Natural killer cell (primary cell): ENCODE results near the gene CST9L. TPM values are rescaled to one million over a fixed set of nuclear protein-coding genes. Genes with fewer than 3 reads are reported as not detected.
"Not testable (repeated sequence)": the region's sequence is repeated elsewhere in the genome, so short reads cannot be mapped to it uniquely, and the experiment has no call there.

Experiments
- ATAC-seq, 3 donors: fragments of 150-1000 bp in 2 of 3; fragments of 200-7000 bp in 1 of 3; cut with Tn5 transposase; 1 replicate in 1 of 3; 2 replicates in 2 of 3; pipeline ENCODE4 v1.10.0; 2021; ENCODE audit warnings: mild to moderate bottlenecking in 2 of 3, moderate library complexity in 2 of 3
- DNase-seq, 2 donors: peaks; one replicate each; pipeline versions ENCODE4 v3.0.0 to v3.0.0-alpha.2; 2013 to 2021; ENCODE audit warnings: mixed read lengths in 1 of 2
- H3K27ac ChIP-seq: one replicate; pipeline ENCODE4 v1.5.1; 2013; ENCODE audit warnings: mild to moderate bottlenecking, low read length
- H3K27me3 ChIP-seq: one replicate; pipeline ENCODE4 v1.6.1; 2013; ENCODE audit warnings: low read length; ENCODE audit not compliant: control insufficient read depth, insufficient read depth
- H3K36me3 ChIP-seq: one replicate; pipeline ENCODE4 v1.6.1; 2013; ENCODE audit warnings: low read length; ENCODE audit not compliant: control insufficient read depth, insufficient read depth
- H3K4me1 ChIP-seq: one replicate; pipeline ENCODE4 v1.6.1; 2013; ENCODE audit warnings: low read length; ENCODE audit not compliant: control insufficient read depth, insufficient read depth
- H3K4me3 ChIP-seq: one replicate; pipeline ENCODE4 v1.5.1; 2013; ENCODE audit warnings: low read length
- H3K9me3 ChIP-seq: one replicate; pipeline ENCODE4 v1.6.1; 2013; ENCODE audit warnings: low read length; ENCODE audit not compliant: control insufficient read depth, insufficient read depth
- H3K27ac Mint-ChIP-seq, 2 donors: one replicate each; pipeline ENCODE4 v1.8.0; 2022; ENCODE audit warnings: mild to moderate bottlenecking in 2 of 2, mixed read lengths in 2 of 2, moderate library complexity in 1 of 2
- H3K27me3 Mint-ChIP-seq, 2 donors: one replicate each; pipeline ENCODE4 v1.8.0; 2022; ENCODE audit warnings: low read depth in 2 of 2, mixed read lengths in 2 of 2
- H3K36me3 Mint-ChIP-seq: one replicate; pipeline ENCODE4 v1.8.0; 2022; ENCODE audit warnings: mixed read lengths
- H3K4me1 Mint-ChIP-seq, 2 donors: one replicate each; pipeline ENCODE4 v1.8.0; 2022; ENCODE audit warnings: mixed read lengths in 2 of 2
- H3K4me3 Mint-ChIP-seq: one replicate; pipeline ENCODE4 v1.8.0; 2022; ENCODE audit warnings: mild to moderate bottlenecking, moderate library complexity, mixed read lengths
- H3K9me3 Mint-ChIP-seq, 2 donors: one replicate each; pipeline ENCODE4 v1.8.0; 2022; ENCODE audit warnings: mixed read lengths in 2 of 2
- CTCF ChIP-seq: fragments of 200-600 bp; IDR thresholded peaks from one replicate; pipeline ENCODE4 v1.8.0; 2022; ENCODE audit warnings: antibody characterized with exemption
- WGBS: methylation state at CpG from one replicate; pipeline ENCODE4 v1.1.7; 2013; ENCODE audit warnings: missing lambda C conversion rate; ENCODE audit not compliant: insufficient coverage; 5-methylcytosine and 5-hydroxymethylcytosine counted together
- intact Hi-C: fragments of 100-400 bp; cut with micrococcal nuclease; formaldehyde crosslinking; loops from one replicate; pipeline ENCODE4 v1.14.2; 2022
- total RNA-seq, 4 donors: library from RNA; stranded (reverse); fragments of 120-200 nt in 1 of 4; gene quantifications; one replicate each; pipeline versions ENCODE4 v1.2.3 to v1.2.4, GENCODE V29; 2013 to 2022

CST9L gene
- total RNA-seq, 3 donors from 2014 or later (not counting 1 experiment from before 2014, with no cell fraction given): not detected

- Mint-ChIP-seq H3K4me3 (no peak overlapping the region), H3K36me3 (no peaks in the 10 kb centered on the region), H3K9me3 (no peaks in the 10 kb centered on the region), H3K27me3 (peaks cover 20 to 22% of the 10 kb centered on the region in 2 donors), H3K27ac (no peak overlapping the region), H3K4me1 (peaks cover 1% of the 10 kb centered on the region in 2 donors)
- no peak for ATAC-seq
- Histone ChIP-seq H3K4me1 (peaks cover 2% of the 10 kb centered on the region), H3K9me3 (no peaks in the 10 kb centered on the region), H3K4me3 (no peak overlapping the region), H3K27ac (no peak overlapping the region), H3K36me3 (no peaks in the 10 kb centered on the region), H3K27me3 (peaks cover 3% of the 10 kb centered on the region)
- intact Hi-C loops: loop anchor here (5.0 kb wide), 1 partner anchor 41 kb away; no protein-coding TSS in a partner anchor
- no peak for TF ChIP-seq CTCF
- no peak for DNase-seq
Observed at GRCh38 chr20:23583526-23583925, 15.2 kb upstream of the CST9L start.

DNA sequence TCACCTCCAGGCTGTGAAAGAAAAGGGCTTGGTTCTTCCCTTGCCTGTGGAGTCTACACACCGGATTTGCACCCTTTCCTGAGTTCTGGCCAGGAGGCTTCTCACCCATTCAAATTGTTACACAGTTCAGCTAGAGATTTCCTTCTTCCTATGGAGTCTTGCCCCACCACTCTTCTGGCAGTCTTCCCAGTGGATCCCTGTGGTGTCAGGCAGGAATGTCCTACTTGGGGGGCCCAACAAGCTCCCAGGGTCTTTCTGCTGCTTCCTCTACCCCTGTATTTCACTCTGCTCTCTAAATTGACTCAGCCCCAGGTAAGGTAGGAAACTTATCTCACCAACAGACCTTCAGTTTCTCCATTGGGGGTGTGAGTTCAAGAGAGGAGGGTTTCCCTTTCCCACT lies 14.0 kb upstream of the CST9L start:
- Mint-ChIP-seq H3K27ac (no peak overlapping the region), H3K9me3 (no peaks in the 10 kb centered on the region), H3K27me3 (peaks cover 20 to 22% of the 10 kb centered on the region in 2 donors), H3K36me3 (no peaks in the 10 kb centered on the region), H3K4me1 (no peaks in the 10 kb centered on the region), H3K4me3 (no peak overlapping the region)
- intact Hi-C loops: loop anchor here (5.0 kb wide), 1 partner anchor 40 kb away; no protein-coding TSS in a partner anchor
- Histone ChIP-seq H3K27me3 (peaks cover 3% of the 10 kb centered on the region), H3K36me3 (no peaks in the 10 kb centered on the region), H3K4me1 (no peaks in the 10 kb centered on the region), H3K4me3 (no peak overlapping the region), H3K27ac (no peak overlapping the region), H3K9me3 (no peaks in the 10 kb centered on the region)
- ATAC-seq (no peak), DNase-seq (no peak)
- WGBS: 89% methylated on average over 1 of the region's 1 CpG
- no peak for TF ChIP-seq CTCF

DNA sequence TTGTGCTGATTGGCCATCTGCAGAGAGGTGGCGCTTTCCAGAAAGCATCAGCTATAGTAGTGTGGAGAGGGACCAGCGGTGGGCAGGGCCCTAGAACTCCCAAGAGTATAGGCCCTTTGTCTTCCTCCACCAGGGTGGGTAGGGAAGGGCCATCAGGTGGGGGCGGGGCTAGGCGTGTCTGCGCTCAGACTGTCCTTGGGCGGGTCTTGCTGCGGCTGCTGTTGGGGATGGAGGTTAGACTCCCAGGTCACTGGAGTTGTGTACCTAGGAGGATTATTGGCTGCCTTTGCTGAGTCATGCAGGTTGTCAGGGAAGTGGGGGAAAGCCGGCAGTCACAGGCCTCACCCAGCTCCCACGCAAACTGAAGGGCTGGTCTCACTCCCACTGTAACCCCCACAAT lies 13.5 kb upstream of the CST9L start:
- not testable (repeated sequence) for H3K9me3 Mint-ChIP-seq, H3K36me3 Mint-ChIP-seq, H3K27me3 ChIP-seq, H3K4me3 Mint-ChIP-seq, H3K27ac ChIP-seq, H3K4me1 Mint-ChIP-seq, H3K4me1 ChIP-seq, H3K9me3 ChIP-seq, DNase-seq, H3K36me3 ChIP-seq, H3K4me3 ChIP-seq, ATAC-seq, H3K27ac Mint-ChIP-seq
- peaks cover 20 to 22% of the 10 kb centered on the region in 2 donors for H3K27me3 Mint-ChIP-seq
- 96% methylated on average over 8 of the region's 9 CpGs for WGBS
- intact Hi-C loops: loop anchor here (5.0 kb wide), 1 partner anchor 40 kb away; no protein-coding TSS in a partner anchor

- Mint-ChIP-seq H3K36me3 (no peaks in the 10 kb centered on the region), H3K27me3 (no peaks in the 10 kb centered on the region), H3K4me1 (no peaks in the 10 kb centered on the region), H3K27ac (no peak overlapping the region), H3K4me3 (no peak overlapping the region), H3K9me3 (no peaks in the 10 kb centered on the region)
- H3K4me3 ChIP-seq: no peak overlapping the region
- TF ChIP-seq CTCF: no peak
- ATAC-seq: no peak
- DNase-seq: no peak
- no peaks in the 10 kb centered on the region for H3K27me3 ChIP-seq
- H3K4me1 ChIP-seq: no peaks in the 10 kb centered on the region
- intact Hi-C loops: no loop called here
- no peaks in the 10 kb centered on the region for H3K36me3 ChIP-seq
- H3K27ac ChIP-seq: no peak overlapping the region
- H3K9me3 ChIP-seq: no peaks in the 10 kb centered on the region
Observed at GRCh38 chr20:23574977-23575376, 6.7 kb upstream of the CST9L start.
